Stimulated activated naive CD8-positive, alpha-beta T cell treated with anti-CD3 and anti-CD28 coated beads, Interleukin-15, Interleukin-2, amounts not matched to agents 100 ng/mL and 50 ng/mL, for 24 hours (primary cell): ENCODE results near the gene KLHL11.
"Not testable (repeated sequence)": the region's sequence is repeated elsewhere in the genome, so short reads cannot be mapped to it uniquely, and the experiment has no call there.

Source experiments
- H3K27ac Mint-ChIP-seq: one replicate; pipeline ENCODE4 v1.8.0; 2021; ENCODE audit warnings: mild to moderate bottlenecking, mixed read lengths
- H3K27me3 Mint-ChIP-seq: one replicate; pipeline ENCODE4 v1.8.0; 2021; ENCODE audit warnings: mixed read lengths
- H3K36me3 Mint-ChIP-seq: one replicate; pipeline ENCODE4 v1.8.0; 2021; ENCODE audit warnings: low read depth, mixed read lengths
- H3K4me1 Mint-ChIP-seq: one replicate; pipeline ENCODE4 v1.8.0; 2021; ENCODE audit warnings: low read depth, mixed read lengths
- H3K4me3 Mint-ChIP-seq: one replicate; pipeline ENCODE4 v1.8.0; 2021; ENCODE audit warnings: mild to moderate bottlenecking, mixed read lengths
- H3K9me3 Mint-ChIP-seq: one replicate; pipeline ENCODE4 v1.8.0; 2021; ENCODE audit warnings: mixed read lengths

The KLHL11 gene

DNA sequence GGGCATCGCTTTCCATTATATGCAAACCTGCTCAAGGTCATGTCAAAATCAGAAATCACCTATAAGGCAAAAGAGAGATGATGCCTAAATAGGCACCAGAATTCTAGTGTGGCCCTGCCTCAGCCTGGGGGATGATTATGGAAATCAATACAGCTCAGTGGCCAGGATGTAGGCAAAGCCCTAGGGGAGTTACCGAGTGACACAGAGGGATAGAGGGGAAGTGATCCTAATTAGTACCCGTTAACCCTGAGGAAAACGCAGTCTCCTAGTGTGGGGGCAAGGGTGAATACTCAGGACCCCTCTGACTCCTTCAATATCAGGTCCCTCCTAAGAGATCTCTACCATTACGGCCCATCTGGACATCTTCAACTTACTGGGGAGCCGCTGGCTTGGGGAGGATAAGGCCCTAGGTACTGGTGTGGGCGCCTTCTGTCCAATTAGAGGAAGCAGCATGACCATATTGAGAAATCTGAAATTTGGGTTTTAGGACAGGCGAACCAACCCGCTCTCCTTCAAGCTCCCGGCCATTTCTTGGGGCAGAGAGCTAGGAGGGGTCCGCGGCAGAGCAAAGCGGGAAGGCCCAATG, 29.9 kb downstream of the KLHL11 start:
- H3K27ac Mint-ChIP-seq = peak overlapping the region; percentile 77
- H3K9me3 Mint-ChIP-seq = no peaks in the 10 kb centered on the region
- H3K27me3 Mint-ChIP-seq = peaks cover 4% of the 10 kb centered on the region
- H3K4me3 Mint-ChIP-seq = peak overlapping the region; percentile 87
- peaks cover 17% of the 10 kb centered on the region for H3K4me1 Mint-ChIP-seq
- H3K36me3 Mint-ChIP-seq = peaks cover 20% of the 10 kb centered on the region

DNA sequence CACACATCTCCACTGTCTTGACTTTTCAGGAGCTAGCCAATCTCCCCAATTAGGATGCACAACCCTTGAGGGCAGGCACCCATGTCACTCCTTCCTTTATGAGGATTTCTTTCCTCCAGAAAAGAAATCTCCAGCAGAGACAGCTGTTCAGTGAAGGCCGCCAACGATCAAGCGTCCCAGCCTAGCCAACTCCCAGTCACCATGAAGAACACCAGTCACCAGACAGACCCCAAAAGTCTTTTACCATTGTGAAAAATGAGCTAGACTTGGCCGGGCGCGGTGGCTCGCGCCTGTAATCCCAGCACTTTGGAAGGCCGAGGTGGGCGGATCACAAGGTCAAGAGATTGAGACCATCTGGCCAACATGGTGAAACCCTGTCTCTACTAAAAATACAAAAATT, 35.3 kb downstream of the KLHL11 start:
- H3K27ac Mint-ChIP-seq, H3K4me1 Mint-ChIP-seq, H3K9me3 Mint-ChIP-seq, H3K4me3 Mint-ChIP-seq, H3K27me3 Mint-ChIP-seq: not testable (repeated sequence)
- peaks cover 24% of the 10 kb centered on the region for H3K36me3 Mint-ChIP-seq

- Mint-ChIP-seq H3K4me1 (no peaks in the 10 kb centered on the region), H3K27me3 (no peaks in the 10 kb centered on the region), H3K36me3 (peaks cover 4% of the 10 kb centered on the region), H3K27ac (no peak overlapping the region), H3K4me3 (no peak overlapping the region), H3K9me3 (no peaks in the 10 kb centered on the region)
These were observed 39.9 kb downstream of the KLHL11 start for GRCh38 chr17:41825175-41825845.

GRCh38 chr17:41824086-41824485, 41.1 kb downstream of the KLHL11 start:
- H3K27me3 Mint-ChIP-seq = no peaks in the 10 kb centered on the region
- no peak overlapping the region for H3K27ac Mint-ChIP-seq
- no peaks in the 10 kb centered on the region for H3K36me3 Mint-ChIP-seq
- H3K9me3 Mint-ChIP-seq = no peaks in the 10 kb centered on the region
- H3K4me1 Mint-ChIP-seq = no peaks in the 10 kb centered on the region
- H3K4me3 Mint-ChIP-seq = no peak overlapping the region

GRCh38 chr17:41823580-41823979, 41.6 kb downstream of the KLHL11 start:
- Mint-ChIP-seq H3K36me3 (no peaks in the 10 kb centered on the region), H3K27ac (no peak overlapping the region)

DNA sequence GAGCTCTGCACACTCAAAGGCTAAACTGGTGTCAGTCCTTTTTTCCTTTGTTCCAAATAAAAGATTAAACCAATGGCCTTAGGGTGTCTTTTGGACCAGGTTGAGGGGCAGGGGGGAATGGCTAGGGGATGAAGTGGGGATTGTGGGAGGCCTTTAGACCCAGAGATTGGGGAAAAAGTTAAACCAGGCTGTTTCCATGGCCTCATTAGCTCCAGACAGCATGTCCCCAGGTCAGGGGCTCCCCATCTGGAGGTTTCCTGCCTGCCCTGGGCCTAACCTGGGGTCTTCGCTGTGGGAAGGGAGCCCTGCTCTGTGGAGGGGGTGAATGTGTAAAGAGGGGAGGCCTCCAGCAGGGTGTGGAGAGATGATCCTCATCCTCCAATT, 42.1 kb downstream of the KLHL11 start:
- Mint-ChIP-seq H3K9me3 (no peaks in the 10 kb centered on the region), H3K27me3 (no peaks in the 10 kb centered on the region), H3K36me3 (no peaks in the 10 kb centered on the region), H3K4me1 (no peaks in the 10 kb centered on the region), H3K27ac (no peak overlapping the region), H3K4me3 (no peak overlapping the region)

More at GRCh38 chr17:41823580-41823979, 41.6 kb downstream of the KLHL11 start:
- Mint-ChIP-seq H3K4me1 (no peaks in the 10 kb centered on the region), H3K4me3 (no peak overlapping the region), H3K9me3 (no peaks in the 10 kb centered on the region), H3K27me3 (no peaks in the 10 kb centered on the region)

DNA sequence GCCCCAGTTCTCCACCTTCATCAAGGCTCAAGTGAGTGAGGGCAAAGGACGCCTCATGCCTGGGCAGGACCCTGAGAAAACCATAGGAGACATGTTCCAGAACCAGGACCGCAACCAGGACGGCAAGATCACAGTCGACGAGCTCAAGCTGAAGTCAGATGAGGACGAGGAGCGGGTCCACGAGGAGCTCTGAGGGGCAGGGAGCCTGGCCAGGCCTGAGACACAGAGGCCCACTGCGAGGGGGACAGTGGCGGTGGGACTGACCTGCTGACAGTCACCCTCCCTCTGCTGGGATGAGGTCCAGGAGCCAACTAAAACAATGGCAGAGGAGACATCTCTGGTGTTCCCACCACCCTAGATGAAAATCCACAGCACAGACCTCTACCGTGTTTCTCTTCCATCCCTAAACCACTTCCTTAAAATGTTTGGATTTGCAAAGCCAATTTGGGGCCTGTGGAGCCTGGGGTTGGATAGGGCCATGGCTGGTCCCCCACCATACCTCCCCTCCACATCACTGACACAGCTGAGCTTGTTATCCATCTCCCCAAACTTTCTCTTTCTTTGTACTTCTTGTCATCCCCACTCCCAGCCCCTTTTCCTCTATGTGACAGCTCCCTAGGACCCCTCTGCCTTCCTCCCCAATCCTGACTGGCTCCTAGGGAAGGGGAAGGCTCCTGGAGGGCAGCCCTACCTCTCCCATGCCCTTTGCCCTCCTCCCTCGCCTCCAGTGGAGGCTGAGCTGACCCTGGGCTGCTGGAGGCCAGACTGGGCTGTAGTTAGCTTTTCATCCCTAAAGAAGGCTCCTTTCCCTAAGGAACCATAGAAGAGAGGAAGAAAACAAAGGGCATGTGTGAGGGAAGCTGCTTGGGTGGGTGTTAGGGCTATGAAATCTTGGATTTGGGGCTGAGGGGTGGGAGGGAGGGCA, 42.7 kb downstream of the KLHL11 start:
- Mint-ChIP-seq H3K36me3 (no peaks in the 10 kb centered on the region), H3K4me1 (no peaks in the 10 kb centered on the region), H3K27me3 (no peaks in the 10 kb centered on the region), H3K9me3 (no peaks in the 10 kb centered on the region), H3K4me3 (no peak overlapping the region), H3K27ac (no peak overlapping the region)

GRCh38 chr17:41821776-41822175, 43.4 kb downstream of the KLHL11 start:
- H3K36me3 Mint-ChIP-seq = no peaks in the 10 kb centered on the region
- H3K4me1 Mint-ChIP-seq = no peaks in the 10 kb centered on the region
- H3K4me3 Mint-ChIP-seq = no peak overlapping the region
- no peaks in the 10 kb centered on the region for H3K27me3 Mint-ChIP-seq
- H3K9me3 Mint-ChIP-seq = no peaks in the 10 kb centered on the region
- H3K27ac Mint-ChIP-seq = no peak overlapping the region

- Mint-ChIP-seq H3K4me3 (no peak overlapping the region), H3K36me3 (no peaks in the 10 kb centered on the region), H3K4me1 (no peaks in the 10 kb centered on the region), H3K9me3 (no peaks in the 10 kb centered on the region), H3K27me3 (peaks cover 4% of the 10 kb centered on the region), H3K27ac (no peak overlapping the region)
These were observed 47.2 kb downstream of the KLHL11 start for GRCh38 chr17:41818024-41818423.

DNA sequence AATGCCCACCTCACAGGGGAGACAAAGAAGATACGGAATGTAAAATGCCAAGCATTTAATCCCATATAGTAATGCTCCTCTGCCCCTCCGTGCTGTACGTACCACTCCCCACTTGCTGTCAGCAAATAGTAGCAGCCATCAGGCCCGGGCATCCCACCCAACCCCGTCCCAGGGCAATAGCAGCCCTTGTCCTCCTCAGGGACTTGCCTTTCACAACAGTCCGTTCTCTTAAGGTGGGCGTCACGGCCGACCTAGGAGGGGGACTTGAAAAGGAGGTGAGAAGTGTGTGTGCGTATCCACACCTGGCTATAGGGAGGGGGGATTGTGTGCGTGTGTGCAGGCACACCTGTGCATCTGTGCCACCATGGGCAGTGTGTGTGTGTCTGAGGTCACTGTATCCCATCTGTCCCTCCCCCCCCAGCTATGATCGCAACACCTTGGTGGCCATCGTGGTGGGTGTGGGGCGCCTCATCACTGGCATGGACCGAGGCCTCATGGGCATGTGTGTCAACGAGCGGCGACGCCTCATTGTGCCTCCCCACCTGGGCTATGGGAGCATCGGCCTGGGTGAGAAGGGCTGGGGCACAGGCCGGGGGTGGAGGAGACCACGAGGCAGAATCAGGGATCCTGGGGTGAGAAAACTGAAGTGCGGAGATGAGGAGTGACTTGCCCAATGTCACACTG, 48.4 kb downstream of the KLHL11 start:
- Mint-ChIP-seq H3K27me3 (peaks cover 8% of the 10 kb centered on the region), H3K36me3 (no peaks in the 10 kb centered on the region), H3K4me1 (peaks cover 8% of the 10 kb centered on the region), H3K27ac (no peak overlapping the region), H3K9me3 (no peaks in the 10 kb centered on the region), H3K4me3 (no peak overlapping the region)

GRCh38 chr17:41814195-41814594, 51.0 kb downstream of the KLHL11 start:
- Mint-ChIP-seq H3K4me3 (no peak overlapping the region), H3K27me3 (peaks cover 8% of the 10 kb centered on the region), H3K36me3 (no peaks in the 10 kb centered on the region), H3K9me3 (no peaks in the 10 kb centered on the region), H3K4me1 (peaks cover 19% of the 10 kb centered on the region), H3K27ac (no peak overlapping the region)

DNA sequence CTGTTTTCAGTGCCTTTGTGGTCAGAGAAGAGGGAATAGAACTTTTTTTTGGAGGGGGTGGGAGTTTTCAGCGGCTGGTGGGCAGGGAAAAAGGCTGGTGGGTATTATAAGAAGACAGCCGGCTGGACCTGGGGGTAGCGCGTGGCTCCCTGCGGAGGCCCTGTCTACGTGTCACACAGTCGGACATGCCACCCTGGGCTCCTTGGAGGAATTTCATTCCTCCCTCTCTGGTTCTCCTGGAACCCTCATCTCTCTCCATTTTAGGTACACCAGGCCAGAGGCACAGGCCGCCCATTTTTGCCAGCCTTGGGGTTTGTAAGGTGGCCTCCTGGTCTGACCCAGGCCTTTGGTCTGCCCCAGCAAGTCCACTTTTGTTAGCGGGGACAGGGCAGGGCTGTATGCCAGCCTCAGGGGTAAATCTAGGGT, 51.5 kb downstream of the KLHL11 start:
- Mint-ChIP-seq H3K27me3 (peaks cover 8% of the 10 kb centered on the region), H3K4me3 (no peak overlapping the region), H3K4me1 (peaks cover 19% of the 10 kb centered on the region), H3K9me3 (no peaks in the 10 kb centered on the region), H3K36me3 (no peaks in the 10 kb centered on the region), H3K27ac (no peak overlapping the region)

GRCh38 chr17:41813152-41813680, 52.0 kb downstream of the KLHL11 start:
- no peak overlapping the region for H3K27ac Mint-ChIP-seq
- H3K9me3 Mint-ChIP-seq = no peaks in the 10 kb centered on the region
- peaks cover 8% of the 10 kb centered on the region for H3K27me3 Mint-ChIP-seq
- peaks cover 19% of the 10 kb centered on the region for H3K4me1 Mint-ChIP-seq
- no peaks in the 10 kb centered on the region for H3K36me3 Mint-ChIP-seq
- no peak overlapping the region for H3K4me3 Mint-ChIP-seq

DNA sequence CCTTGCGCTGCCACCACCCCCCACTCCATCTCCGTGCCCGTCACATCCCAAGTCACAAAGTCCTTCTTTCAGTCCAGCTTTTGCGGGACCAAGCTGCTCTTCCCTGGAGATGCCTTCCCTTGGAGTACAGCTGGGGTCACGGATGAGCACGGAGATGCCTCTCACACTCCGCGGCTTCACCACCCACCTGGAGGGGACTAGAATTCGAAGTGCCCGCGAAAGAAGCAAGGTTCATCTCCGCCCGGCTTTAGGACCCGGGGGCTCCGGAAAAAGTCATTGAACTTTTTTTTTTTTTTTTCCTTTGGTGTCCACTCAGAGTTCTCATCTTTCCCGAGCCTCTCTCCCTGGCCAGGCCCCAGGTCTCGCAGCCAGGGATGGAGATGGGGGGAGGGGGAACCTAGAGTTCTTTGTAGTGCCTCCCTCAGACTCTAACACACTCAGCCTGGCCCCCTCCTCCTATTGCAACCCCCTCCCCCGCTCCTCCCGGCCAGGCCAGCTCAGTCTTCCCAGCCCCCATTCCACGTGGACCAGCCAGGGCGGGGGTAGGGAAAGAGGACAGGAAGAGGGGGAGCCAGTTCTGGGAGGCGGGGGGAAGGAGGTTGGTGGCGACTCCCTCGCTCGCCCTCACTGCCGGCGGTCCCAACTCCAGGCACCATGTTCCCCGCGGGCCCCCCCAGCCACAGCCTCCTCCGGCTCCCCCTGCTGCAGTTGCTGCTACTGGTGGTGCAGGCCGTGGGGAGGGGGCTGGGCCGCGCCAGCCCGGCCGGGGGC, 52.7 kb downstream of the KLHL11 start, which contains the start of gene FKBP10:
Gene FKBP10, plus strand, starts transcription at position 624 of the 771 bp plus-strand sequence. Its CDS starts 31 bp downstream, at position 655.
- H3K27me3 Mint-ChIP-seq = peaks cover 8% of the 10 kb centered on the region

More for the DNA sequence above, 52.7 kb downstream of the KLHL11 start, which contains the start of gene FKBP10:
- Mint-ChIP-seq H3K36me3 (no peaks in the 10 kb centered on the region), H3K27ac (no peak within 1 kb of the TSS), H3K4me3 (peak within 1 kb of the TSS; percentile 82), H3K4me1 (peaks cover 19% of the 10 kb centered on the region), H3K9me3 (no peaks in the 10 kb centered on the region)
